GM18508 (cell line): ENCODE results near the gene ISOC1.

Experiments used
- ATAC-seq: cut with Tn5 transposase; IDR thresholded peaks from one replicate; pipeline ENCODE4 v1.9.1; 2021; ENCODE audit warnings: moderate number of reproducible peaks; ENCODE audit not compliant: insufficient read depth, unreplicated experiment

ISOC1 gene

DNA sequence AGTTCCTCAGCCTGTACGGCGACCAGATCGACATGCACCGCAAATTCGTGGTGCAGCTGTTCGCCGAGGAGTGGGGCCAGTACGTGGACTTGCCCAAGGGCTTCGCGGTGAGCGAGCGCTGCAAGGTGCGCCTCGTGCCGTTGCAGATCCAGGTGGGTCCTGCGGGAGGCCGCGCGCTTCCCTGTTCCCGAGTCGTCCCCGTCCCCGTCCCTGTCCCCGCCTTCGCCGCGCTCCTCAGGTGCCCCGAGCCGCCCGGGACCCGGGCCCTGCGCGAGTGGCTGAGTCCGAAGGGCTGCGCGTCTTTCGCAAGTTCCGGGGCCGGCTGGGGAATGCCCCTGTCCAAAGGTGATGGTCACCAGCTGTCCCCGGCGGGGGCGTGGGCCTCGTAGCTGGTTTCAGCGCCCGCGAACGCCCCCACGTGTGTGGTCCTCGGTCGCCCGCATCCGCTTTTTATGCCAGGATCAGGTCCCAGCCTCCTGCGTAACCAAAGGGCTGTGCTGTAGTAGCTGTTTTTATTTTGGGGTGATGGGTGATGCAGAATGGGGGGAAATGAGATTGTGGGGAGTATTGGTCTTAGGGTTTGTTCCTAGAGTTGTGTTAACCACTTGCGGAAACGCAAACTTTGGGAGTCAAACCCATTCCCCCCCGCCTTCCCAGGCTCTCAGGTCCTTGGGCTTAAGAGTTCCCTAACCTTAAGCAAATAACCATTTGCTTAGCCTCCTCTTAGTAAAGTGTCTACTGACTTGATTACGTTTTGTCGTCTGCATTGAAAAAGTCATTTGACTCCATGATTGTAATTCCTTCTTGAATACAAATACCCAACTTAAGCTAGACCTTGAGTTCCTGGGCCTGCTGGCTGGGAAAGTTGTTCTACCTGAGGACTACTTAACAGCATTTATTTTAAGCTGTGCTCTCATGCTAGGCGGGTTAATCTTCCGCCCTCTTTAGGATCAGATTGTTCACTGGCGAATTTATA is 663 bp downstream of the ISOC1 start:
- peak; percentile 32 for ATAC-seq

DNA sequence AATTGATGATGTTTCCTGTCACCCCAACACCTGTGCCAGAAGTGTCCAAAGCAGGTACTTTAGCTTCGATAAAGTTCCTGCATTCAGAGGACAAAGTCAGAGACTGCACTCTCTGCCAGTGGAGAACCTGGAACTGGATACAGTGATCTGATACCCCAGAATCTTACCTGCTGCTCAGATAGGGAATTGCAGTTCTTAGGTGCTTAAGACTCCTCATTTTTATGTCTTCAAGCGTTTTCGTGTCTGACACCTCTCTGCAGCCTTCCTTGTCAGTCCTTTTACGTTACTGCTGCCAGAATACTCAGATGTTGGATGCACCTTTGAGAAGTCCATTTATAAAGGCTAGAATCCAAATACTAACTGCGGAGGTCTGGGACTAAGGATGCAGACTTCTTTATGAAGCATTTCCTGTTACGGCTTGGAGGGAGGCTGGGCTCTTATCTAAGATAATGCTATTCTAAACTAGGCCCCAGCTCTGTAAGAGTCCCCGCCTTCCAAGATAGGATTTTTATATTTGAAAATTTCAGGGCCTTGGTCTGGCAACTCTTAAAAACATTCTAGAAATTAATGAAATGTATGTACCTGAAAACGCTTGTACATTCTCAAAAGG is 1.9 kb downstream of the ISOC1 start:
- no peak for ATAC-seq

- ATAC-seq: no peak
Observed at GRCh38 chr5:129097498-129098296, 3.1 kb downstream of the ISOC1 start.

DNA sequence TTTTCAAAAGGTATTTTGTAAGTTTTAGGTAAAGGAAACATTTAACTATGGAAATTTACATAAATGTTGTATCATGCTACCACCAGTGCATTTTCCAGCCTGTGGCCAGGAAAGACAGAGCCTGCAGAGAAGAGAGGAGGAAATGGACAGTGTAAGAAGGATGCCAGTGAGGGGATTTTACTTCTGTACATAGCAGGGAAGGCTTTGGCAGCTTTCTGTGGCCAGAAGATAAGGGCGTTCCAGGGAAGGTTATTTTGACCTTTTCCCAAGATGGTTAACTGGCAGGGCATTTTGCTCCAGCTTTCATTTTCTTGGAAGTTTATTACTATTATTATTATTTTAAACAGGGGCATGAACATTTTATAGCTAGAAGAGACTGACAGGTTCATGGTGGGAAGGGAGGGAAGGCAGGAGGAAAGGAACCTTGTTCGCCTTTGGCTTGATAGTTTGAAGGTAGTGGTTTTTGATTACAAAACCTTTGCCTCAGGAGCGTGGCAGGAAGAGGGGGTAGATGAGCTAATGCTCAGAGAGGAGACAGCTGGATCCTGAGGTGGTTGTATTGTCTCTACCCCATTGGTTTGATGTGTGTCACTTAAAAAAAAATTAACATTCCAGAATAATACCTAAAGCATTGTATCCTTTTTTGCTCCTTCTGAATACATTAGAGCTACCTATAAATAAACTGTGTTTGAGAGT is 4.1 kb downstream of the ISOC1 start:
- no peak for ATAC-seq

DNA sequence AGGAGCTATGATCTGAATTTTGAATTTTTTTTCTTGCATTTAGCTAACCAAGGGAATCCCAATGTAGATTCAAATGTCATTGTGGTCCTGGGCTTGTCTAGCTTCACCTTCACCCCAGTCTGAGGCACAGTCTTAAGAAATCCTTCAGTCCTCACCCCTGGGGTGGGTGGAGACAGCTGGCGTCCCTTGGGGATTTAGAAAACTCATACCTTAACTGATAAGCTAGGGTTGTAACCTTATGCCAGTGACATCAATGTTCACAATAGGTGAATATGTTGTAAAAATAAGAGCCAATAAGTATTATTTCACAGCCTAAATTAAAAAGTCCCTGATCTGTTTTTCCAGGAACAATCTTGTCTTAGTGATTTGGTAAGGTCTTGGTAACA is 4.6 kb downstream of the ISOC1 start:
- ATAC-seq: no peak

- ATAC-seq: no peak
Observed at GRCh38 chr5:129101794-129102193, 7.2 kb downstream of the ISOC1 start.

- ATAC-seq: no peak
Observed at GRCh38 chr5:129103397-129103796, 8.8 kb downstream of the ISOC1 start.

GRCh38 chr5:129104915-129105455 is 10.4 kb downstream of the ISOC1 start:
- ATAC-seq: no peak

- no peak for ATAC-seq
Observed at GRCh38 chr5:129107637-129108036, 13.1 kb downstream of the ISOC1 start.

- ATAC-seq: no peak
Observed at GRCh38 chr5:129110742-129111141, 16.2 kb downstream of the ISOC1 start.

DNA sequence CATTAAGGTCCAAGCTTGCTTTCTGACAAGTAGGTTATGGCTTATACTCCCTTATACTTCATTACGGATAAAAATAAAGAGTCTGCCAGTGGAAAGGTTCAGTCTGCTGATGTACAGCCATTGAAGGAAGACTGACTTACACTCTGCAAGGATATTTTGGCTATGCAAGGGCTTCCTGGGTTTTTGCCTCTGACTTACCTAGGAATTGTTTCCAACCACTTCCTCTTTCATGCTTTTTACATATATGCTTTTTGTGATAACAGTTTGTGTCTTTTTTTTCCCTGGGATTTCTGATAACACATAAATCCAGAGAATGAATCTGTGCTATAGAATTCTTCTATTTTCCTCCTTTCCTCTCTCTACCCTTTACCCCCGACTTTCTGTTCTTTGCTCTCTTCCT is 16.8 kb downstream of the ISOC1 start:
- no peak for ATAC-seq

- no peak for ATAC-seq
Observed at GRCh38 chr5:129112295-129112694, 17.7 kb downstream of the ISOC1 start.

GRCh38 chr5:129113867-129114266 is 19.3 kb downstream of the ISOC1 start:
- ATAC-seq: no peak

- ATAC-seq: no peak
Observed at GRCh38 chr5:129114539-129115193, 20.1 kb downstream of the ISOC1 start.

DNA sequence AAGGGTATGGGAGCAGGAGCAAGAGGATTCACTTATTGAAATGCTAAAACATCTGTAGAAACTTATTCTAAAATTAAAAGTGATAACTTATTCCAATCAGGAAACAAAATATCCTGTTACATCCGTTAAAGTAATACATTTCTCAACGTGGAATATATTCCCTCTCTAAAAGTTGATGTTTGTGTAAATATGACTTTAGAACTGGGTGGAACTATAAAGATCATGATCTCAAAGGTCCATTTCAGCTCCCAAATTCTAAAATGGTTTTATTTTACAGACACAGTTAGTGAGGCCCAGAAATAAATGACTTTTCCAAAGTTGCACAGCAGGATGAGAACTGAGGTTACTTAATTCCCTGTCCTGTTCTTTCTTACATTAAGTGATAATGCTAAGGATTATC is 21.1 kb downstream of the ISOC1 start:
- no peak for ATAC-seq

DNA sequence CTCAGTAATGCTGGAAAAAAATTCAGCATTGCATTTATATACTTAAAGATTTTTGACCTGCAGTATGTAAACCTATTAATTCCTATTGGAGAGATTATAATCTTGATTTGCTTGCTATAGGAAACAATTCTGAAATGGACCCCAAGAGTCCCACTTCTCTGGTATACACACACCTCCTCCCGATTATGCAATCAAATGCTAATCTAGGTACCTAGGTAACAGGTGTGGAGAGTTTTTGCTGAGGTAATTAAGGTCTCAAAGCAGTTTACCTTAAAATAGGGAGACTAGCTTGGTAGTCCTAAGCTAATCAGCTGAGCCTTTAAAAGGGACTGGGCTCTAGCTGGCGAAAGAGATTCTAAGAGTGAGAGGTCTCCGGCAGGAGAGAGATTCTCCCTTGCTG is 22.2 kb downstream of the ISOC1 start:
- ATAC-seq: no peak

GRCh38 chr5:129118405-129118804 is 23.9 kb downstream of the ISOC1 start:
- ATAC-seq: no peak

- ATAC-seq: no peak
Observed at GRCh38 chr5:129118826-129119225, 24.3 kb downstream of the ISOC1 start.

GRCh38 chr5:129120158-129120581 is 25.6 kb downstream of the ISOC1 start:
- peak; percentile 67 for ATAC-seq
